ENCODE results near the gene DYNC2H1. TPM values are rescaled to one million over a fixed set of nuclear protein-coding genes. Genes with fewer than 3 reads are reported as not detected.

Gene DYNC2H1
- total RNA-seq, 2 donors from 2014 or later, result 7.3 to 20.0 TPM

DNA sequence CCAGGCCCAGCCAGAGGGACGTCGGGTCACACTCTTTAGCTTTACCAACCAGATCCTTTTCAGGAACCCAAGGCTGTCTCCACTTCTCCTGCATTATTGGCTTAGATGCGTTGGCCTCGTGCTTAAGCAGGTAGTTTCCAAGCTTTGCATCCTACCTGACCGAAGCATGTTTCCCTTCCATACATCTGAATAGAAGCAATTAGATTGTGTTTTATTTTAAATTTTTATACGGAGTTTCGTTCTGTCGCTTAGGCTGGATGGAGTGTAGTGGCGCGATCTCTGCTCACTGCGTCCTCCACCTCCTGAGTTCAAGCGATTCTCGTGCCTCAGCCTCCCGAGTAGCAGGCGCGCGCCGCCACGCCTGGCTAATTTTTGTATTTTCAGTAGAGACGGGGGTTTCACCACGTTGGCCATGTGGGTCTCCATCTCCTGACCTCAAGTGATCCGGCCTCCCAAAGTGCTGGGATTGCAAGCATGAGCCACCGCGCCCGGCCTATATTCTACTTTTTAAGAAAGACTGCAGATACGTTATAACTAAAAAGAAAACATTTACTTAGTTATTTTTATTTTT is 677 bp downstream of the DYNC2H1 start:
- peaks cover 0 to 4% of the 10 kb centered on the region in 2 donors for H3K4me1 ChIP-seq (ENCODE audit: control insufficient read depth in 1 of 2, low read depth in 2 of 2)
- ATAC-seq (ENCODE audit: insufficient number of reproducible peaks, low FRiP score, low read depth) (no peak), DNase-seq (ENCODE audit: low spot score) (no peak)
- no peaks in the 10 kb centered on the region for H3K9me3 ChIP-seq
- TF ChIP-seq, protein P1, sequence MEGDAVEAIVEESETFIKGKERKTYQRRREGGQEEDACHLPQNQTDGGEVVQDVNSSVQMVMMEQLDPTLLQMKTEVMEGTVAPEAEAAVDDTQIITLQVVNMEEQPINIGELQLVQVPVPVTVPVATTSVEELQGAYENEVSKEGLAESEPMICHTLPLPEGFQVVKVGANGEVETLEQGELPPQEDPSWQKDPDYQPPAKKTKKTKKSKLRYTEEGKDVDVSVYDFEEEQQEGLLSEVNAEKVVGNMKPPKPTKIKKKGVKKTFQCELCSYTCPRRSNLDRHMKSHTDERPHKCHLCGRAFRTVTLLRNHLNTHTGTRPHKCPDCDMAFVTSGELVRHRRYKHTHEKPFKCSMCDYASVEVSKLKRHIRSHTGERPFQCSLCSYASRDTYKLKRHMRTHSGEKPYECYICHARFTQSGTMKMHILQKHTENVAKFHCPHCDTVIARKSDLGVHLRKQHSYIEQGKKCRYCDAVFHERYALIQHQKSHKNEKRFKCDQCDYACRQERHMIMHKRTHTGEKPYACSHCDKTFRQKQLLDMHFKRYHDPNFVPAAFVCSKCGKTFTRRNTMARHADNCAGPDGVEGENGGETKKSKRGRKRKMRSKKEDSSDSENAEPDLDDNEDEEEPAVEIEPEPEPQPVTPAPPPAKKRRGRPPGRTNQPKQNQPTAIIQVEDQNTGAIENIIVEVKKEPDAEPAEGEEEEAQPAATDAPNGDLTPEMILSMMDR (IDR thresholded peaks at IDR 0.05), result no peak
- H3K27ac ChIP-seq, result peak overlapping the region; percentile 45 to 50
- H3K4me3 ChIP-seq, result peak overlapping the region; percentile 72
- no peaks in the 10 kb centered on the region for H3K27me3 ChIP-seq (replicated peaks; ENCODE audit: insufficient read depth)
- no peaks in the 10 kb centered on the region for H3K36me3 ChIP-seq

DNA sequence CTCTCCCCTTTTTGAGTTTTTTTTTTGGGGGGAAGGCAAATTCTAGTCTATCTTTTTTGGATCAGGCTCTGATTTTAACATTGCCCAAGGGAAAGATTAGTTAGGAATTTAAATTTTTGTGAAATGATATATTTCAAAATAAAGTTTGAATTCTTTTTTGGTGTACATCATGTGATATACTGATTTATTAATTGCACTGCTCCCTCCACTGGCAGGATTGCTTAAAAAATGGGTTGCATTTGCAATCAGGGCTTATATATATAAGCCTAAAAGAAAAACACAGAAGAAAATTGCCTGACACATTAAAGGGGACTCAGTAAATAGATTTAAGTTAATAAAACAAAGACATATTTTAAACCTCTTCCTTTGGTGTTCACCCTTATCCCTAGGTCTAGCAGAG is 1.2 kb downstream of the DYNC2H1 start:
- DNase-seq (ENCODE audit: low spot score) (no peak), ATAC-seq (ENCODE audit: insufficient number of reproducible peaks, low FRiP score, low read depth) (no peak)
- H3K4me3 ChIP-seq, result peak overlapping the region; percentile 72
- no peaks in the 10 kb centered on the region for H3K9me3 ChIP-seq
- H3K4me1 ChIP-seq (ENCODE audit: control insufficient read depth in 1 of 2, low read depth in 2 of 2), result peaks cover 0 to 4% of the 10 kb centered on the region in 2 donors
- H3K36me3 ChIP-seq, result no peaks in the 10 kb centered on the region
- no peaks in the 10 kb centered on the region for H3K27me3 ChIP-seq (replicated peaks; ENCODE audit: insufficient read depth)
- H3K27ac ChIP-seq, result no peak overlapping the region
- TF ChIP-seq, protein P1 (IDR thresholded peaks at IDR 0.05), result no peak

DNA sequence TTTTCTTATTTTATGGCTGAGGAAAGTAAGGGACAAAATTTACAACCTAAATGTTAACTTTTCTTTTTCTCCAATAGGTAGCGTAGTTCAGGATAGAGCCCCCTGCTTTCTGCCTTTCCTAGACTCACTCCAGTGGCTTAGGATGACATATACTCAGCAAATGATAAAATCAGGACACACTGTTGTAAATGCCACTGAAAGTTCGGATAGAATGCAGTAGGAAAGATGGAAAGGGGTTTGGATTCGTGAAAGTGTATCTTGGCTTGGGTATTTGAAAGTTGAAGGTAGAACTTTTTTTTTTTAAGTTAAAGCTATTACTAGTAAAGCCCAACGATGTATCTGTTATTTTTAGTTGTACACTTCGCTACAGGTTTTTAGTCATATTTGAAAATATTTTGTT is 2.2 kb downstream of the DYNC2H1 start:
- ATAC-seq (ENCODE audit: insufficient number of reproducible peaks, low FRiP score, low read depth) (no peak), DNase-seq (ENCODE audit: low spot score) (no peak)
- H3K27me3 ChIP-seq (replicated peaks; ENCODE audit: insufficient read depth), result no peaks in the 10 kb centered on the region
- no peak overlapping the region for H3K4me3 ChIP-seq
- H3K36me3 ChIP-seq, result no peaks in the 10 kb centered on the region
- TF ChIP-seq, protein P1 (IDR thresholded peaks at IDR 0.05), result no peak
- H3K9me3 ChIP-seq, result no peaks in the 10 kb centered on the region
- H3K27ac ChIP-seq, result no peak overlapping the region
- peaks cover 0 to 4% of the 10 kb centered on the region in 2 donors for H3K4me1 ChIP-seq (ENCODE audit: control insufficient read depth in 1 of 2, low read depth in 2 of 2)

DNA sequence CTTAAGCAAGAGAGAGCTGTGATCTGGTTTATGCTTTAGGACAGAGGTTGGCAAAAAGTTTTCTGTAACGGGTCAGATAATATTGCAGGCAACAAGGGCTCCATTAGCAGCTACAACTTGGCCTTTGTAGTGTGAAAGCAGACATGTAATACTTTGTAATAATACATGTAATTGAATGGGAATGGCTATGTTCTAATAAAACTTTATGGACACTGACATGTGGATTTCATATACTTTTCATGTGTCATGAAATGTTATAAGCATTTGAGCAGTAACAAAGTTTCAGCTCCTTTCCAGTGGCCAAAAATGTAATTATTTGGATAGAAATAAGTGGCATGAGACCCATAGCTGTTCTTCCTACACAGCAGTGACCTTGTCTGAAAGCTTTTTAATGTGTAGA is 3.1 kb downstream of the DYNC2H1 start:
- no peak overlapping the region for H3K4me3 ChIP-seq
- H3K36me3 ChIP-seq, result no peaks in the 10 kb centered on the region
- no peak for ATAC-seq (ENCODE audit: insufficient number of reproducible peaks, low FRiP score, low read depth)
- H3K9me3 ChIP-seq, result no peaks in the 10 kb centered on the region
- TF ChIP-seq, protein P1 (IDR thresholded peaks at IDR 0.05), result no peak
- no peak for DNase-seq (ENCODE audit: low spot score)
- no peaks in the 10 kb centered on the region for H3K27me3 ChIP-seq (replicated peaks; ENCODE audit: insufficient read depth)
- peaks cover 0 to 4% of the 10 kb centered on the region in 2 donors for H3K4me1 ChIP-seq (ENCODE audit: control insufficient read depth in 1 of 2, low read depth in 2 of 2)
- H3K27ac ChIP-seq, result no peak overlapping the region

DNA sequence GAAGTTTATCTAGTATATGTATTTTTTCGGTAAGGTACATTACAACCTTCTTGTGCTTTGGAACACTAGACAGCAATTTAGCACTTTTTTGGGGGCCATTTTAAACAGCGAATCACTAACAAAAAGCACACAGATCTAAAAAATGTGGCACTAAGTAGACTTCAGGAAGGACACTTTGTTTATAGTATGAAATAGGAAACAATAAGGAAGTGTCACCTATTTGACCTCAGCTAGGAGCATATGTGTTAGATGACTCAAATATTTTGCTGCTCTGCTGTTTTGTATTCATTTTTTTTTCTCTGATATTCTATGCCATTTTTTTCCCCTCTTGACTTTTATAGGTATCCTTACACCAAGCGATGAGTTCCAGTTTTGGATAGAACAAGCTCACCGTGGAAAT is 5.6 kb downstream of the DYNC2H1 start:
- Histone ChIP-seq H3K4me3 (no peak overlapping the region), H3K27me3 (replicated peaks; ENCODE audit: insufficient read depth) (no peaks in the 10 kb centered on the region), H3K9me3 (no peaks in the 10 kb centered on the region), H3K27ac (no peak overlapping the region), H3K36me3 (no peaks in the 10 kb centered on the region), H3K4me1 (ENCODE audit: control insufficient read depth in 1 of 2, low read depth in 2 of 2) (no peaks in the 10 kb centered on the region)
- DNase-seq (ENCODE audit: low spot score) (no peak), ATAC-seq (ENCODE audit: insufficient number of reproducible peaks, low FRiP score, low read depth) (no peak)
- TF ChIP-seq, protein P1 (IDR thresholded peaks at IDR 0.05), result no peak
